SK-N-SH treated with all-trans-retinoic acid at 6 μM for 48 hours (cell line): ENCODE data around the gene NPAS3.

Experiments
- ATAC-seq: fragments of 200-7000 bp; cut with Tn5 transposase; 3 replicates; pipeline ENCODE4 v1.9.1; 2020; ENCODE audit warnings: mild to moderate bottlenecking, moderate library complexity
- ARNTL ChIP-seq: fragments of 450-650 bp; formaldehyde crosslinking; IDR thresholded peaks from 2 replicates; pipeline ENCODE4 v1.5.0; 2020; ENCODE audit warnings: low read depth, mild to moderate bottlenecking, moderate library complexity, borderline replicate concordance
- BACH2 ChIP-seq: fragments of 250-450 bp; sonication (Bioruptor Pico); IDR thresholded peaks from 2 replicates; pipeline ENCODE4 v1.9.0; 2021; ENCODE audit warnings: mild to moderate bottlenecking, borderline replicate concordance
- CSDC2 ChIP-seq: fragments of 250-450 bp; sonication (Bioruptor Pico); IDR thresholded peaks from 2 replicates; pipeline ENCODE4 v1.5.0; 2020; ENCODE audit warnings: mild to moderate bottlenecking, moderate library complexity
- ESRRG ChIP-seq: fragments of 250-450 bp; sonication (Bioruptor Pico); IDR thresholded peaks from 2 replicates; pipeline ENCODE4 v1.6.1; 2021; ENCODE audit warnings: mild to moderate bottlenecking
- GLIS3 ChIP-seq: fragments of 250-450 bp; sonication (Bioruptor Pico); IDR thresholded peaks from 2 replicates; pipeline ENCODE4 v1.5.0; 2020; ENCODE audit warnings: mild to moderate bottlenecking, moderate library complexity
- ISL1 ChIP-seq: fragments of 250-450 bp; sonication (Bioruptor Pico); IDR thresholded peaks from 2 replicates; pipeline ENCODE4 v2.1.2; 2022; ENCODE audit warnings: mild to moderate bottlenecking, moderate library complexity
- OSR1 ChIP-seq: fragments of 250-450 bp; sonication (Bioruptor Pico); IDR thresholded peaks from 2 replicates; pipeline ENCODE4 v1.8.0; 2022; ENCODE audit warnings: moderate library complexity, mild to moderate bottlenecking, inconsistent platforms
- PPARA ChIP-seq: fragments of 250-450 bp; sonication (Bioruptor Pico); IDR thresholded peaks from 2 replicates; pipeline ENCODE4 v1.5.0; 2020; ENCODE audit warnings: mild to moderate bottlenecking, borderline replicate concordance
- RARB ChIP-seq: fragments of 250-450 bp; sonication (Bioruptor Pico); IDR thresholded peaks from 2 replicates; pipeline ENCODE4 v1.8.0; 2021; ENCODE audit warnings: mild to moderate bottlenecking, moderate library complexity
- SNAI2 ChIP-seq: fragments of 250-450 bp; sonication (Bioruptor Pico); IDR thresholded peaks from 2 replicates; pipeline ENCODE4 v1.5.0; 2020; ENCODE audit warnings: mild to moderate bottlenecking, moderate library complexity
- TCF4 ChIP-seq: fragments of 250-450 bp; sonication (Bioruptor Pico); IDR thresholded peaks from 2 replicates; pipeline ENCODE4 v1.8.0; 2021; ENCODE audit warnings: mild to moderate bottlenecking, moderate library complexity, borderline replicate concordance
- TOX ChIP-seq: fragments of 250-450 bp; sonication (Bioruptor Pico); IDR thresholded peaks from 2 replicates; pipeline ENCODE4 v1.8.0; 2021; ENCODE audit warnings: mild to moderate bottlenecking, moderate library complexity, borderline replicate concordance
- TSHZ2 ChIP-seq: fragments of 250-450 bp; sonication (Bioruptor Pico); IDR thresholded peaks from 2 replicates; pipeline ENCODE4 v1.5.0; 2020; ENCODE audit warnings: mild to moderate bottlenecking, moderate library complexity
- ZC3H10 ChIP-seq: fragments of 250-450 bp; sonication (Bioruptor Pico); IDR thresholded peaks from 2 replicates; pipeline ENCODE4 v1.5.1; 2021; ENCODE audit warnings: mild to moderate bottlenecking, moderate library complexity
- ZFP3 ChIP-seq: fragments of 250-450 bp; sonication (Bioruptor Pico); IDR thresholded peaks from 2 replicates; pipeline ENCODE4 v1.5.0; 2020; ENCODE audit warnings: mild to moderate bottlenecking, moderate library complexity
- ZFP30 ChIP-seq: fragments of 450-650 bp; formaldehyde crosslinking; IDR thresholded peaks from 2 replicates; pipeline ENCODE4 v1.5.0; 2022; ENCODE audit warnings: mild to moderate bottlenecking, moderate library complexity
- ZNF565 ChIP-seq: fragments of 450-650 bp; formaldehyde crosslinking; conservative IDR thresholded peaks from 2 replicates; pipeline ENCODE4 v1.5.0; 2020; ENCODE audit warnings: low read depth, mild to moderate bottlenecking, moderate library complexity
- ZNF70 ChIP-seq: fragments of 450-650 bp; formaldehyde crosslinking; IDR thresholded peaks from 2 replicates; pipeline ENCODE4 v1.5.0; 2020; ENCODE audit warnings: mild to moderate bottlenecking, moderate library complexity
- ZNF8 ChIP-seq: fragments of 450-650 bp; formaldehyde crosslinking; IDR thresholded peaks from 2 replicates; pipeline ENCODE4 v1.5.0; 2020; ENCODE audit warnings: mild to moderate bottlenecking, moderate library complexity
- TF ChIP-seq, protein P1 (sequence below): fragments of 250-450 bp; sonication (Bioruptor Pico); IDR thresholded peaks from 2 replicates; pipeline ENCODE4 v1.5.1; 2021; ENCODE audit warnings: mild to moderate bottlenecking, moderate library complexity
- TF ChIP-seq, protein P2 (sequence below): fragments of 250-450 bp; sonication (Bioruptor Pico); IDR thresholded peaks from 2 replicates; pipeline ENCODE4 v1.8.0; 2020; ENCODE audit warnings: mild to moderate bottlenecking, moderate library complexity, borderline replicate concordance
- TF ChIP-seq, protein P3 (sequence below): fragments of 250-450 bp; sonication (Bioruptor Pico); IDR thresholded peaks from 2 replicates; pipeline ENCODE4 v1.8.0; 2021; ENCODE audit warnings: low read depth, mild to moderate bottlenecking, moderate library complexity, borderline replicate concordance

Gene NPAS3

DNA sequence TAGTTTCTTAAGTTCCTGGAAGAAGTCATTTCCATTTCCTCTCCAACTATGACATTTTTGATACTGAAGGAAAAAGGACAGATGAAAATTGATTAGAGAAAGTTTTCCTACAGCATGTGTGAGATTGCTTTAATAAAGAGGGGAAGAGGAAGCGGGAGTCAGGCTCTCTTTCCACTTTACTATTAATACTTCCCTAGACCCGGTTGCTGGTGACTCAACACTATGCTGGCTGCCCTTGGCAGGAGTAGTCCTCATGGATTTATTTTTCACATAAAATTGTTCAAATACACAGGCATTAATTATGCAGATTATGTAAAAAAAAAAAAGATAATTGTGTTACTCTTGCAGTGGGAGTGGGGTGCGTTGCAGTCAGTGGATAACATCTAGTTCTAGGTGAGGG, 718.8 kb downstream of the NPAS3 start:
- peak; percentile 83 for ATAC-seq
- TF ChIP-seq BACH2 (CRISPR knock-in tag) (no peak), PPARA (CRISPR knock-in tag) (no peak), ISL1 (no peak), RARB (CRISPR knock-in tag) (no peak), ARNTL (CRISPR knock-in tag) (no peak), ZFP3 (CRISPR knock-in tag) (no peak), ZFP30 (no peak), GLIS3 (CRISPR knock-in tag) (no peak), ZC3H10 (CRISPR knock-in tag) (no peak), SNAI2 (CRISPR knock-in tag) (no peak), TSHZ2 (no peak), ZNF565 (CRISPR knock-in tag) (no peak), CSDC2 (no peak), TCF4 (CRISPR knock-in tag) (no peak), ZNF8 (CRISPR knock-in tag) (no peak), ZNF70 (CRISPR knock-in tag) (no peak)
- TF ChIP-seq, protein P1, sequence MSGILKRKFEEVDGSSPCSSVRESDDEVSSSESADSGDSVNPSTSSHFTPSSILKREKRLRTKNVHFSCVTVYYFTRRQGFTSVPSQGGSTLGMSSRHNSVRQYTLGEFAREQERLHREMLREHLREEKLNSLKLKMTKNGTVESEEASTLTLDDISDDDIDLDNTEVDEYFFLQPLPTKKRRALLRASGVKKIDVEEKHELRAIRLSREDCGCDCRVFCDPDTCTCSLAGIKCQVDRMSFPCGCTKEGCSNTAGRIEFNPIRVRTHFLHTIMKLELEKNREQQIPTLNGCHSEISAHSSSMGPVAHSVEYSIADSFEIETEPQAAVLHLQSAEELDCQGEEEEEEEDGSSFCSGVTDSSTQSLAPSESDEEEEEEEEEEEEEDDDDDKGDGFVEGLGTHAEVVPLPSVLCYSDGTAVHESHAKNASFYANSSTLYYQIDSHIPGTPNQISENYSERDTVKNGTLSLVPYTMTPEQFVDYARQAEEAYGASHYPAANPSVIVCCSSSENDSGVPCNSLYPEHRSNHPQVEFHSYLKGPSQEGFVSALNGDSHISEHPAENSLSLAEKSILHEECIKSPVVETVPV = no peak
- TF ChIP-seq, protein P2, sequence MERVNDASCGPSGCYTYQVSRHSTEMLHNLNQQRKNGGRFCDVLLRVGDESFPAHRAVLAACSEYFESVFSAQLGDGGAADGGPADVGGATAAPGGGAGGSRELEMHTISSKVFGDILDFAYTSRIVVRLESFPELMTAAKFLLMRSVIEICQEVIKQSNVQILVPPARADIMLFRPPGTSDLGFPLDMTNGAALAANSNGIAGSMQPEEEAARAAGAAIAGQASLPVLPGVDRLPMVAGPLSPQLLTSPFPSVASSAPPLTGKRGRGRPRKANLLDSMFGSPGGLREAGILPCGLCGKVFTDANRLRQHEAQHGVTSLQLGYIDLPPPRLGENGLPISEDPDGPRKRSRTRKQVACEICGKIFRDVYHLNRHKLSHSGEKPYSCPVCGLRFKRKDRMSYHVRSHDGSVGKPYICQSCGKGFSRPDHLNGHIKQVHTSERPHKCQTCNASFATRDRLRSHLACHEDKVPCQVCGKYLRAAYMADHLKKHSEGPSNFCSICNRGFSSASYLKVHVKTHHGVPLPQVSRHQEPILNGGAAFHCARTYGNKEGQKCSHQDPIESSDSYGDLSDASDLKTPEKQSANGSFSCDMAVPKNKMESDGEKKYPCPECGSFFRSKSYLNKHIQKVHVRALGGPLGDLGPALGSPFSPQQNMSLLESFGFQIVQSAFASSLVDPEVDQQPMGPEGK (CRISPR knock-in tag) = no peak
- TF ChIP-seq, all 23 proteins: peak for 0

- TF ChIP-seq ZC3H10 (CRISPR knock-in tag) (no peak), ISL1 (no peak), ZNF70 (CRISPR knock-in tag) (no peak), TCF4 (CRISPR knock-in tag) (no peak), ESRRG (CRISPR knock-in tag) (no peak), PPARA (CRISPR knock-in tag) (no peak), ZNF8 (CRISPR knock-in tag) (no peak), OSR1 (CRISPR knock-in tag) (no peak), TOX (CRISPR knock-in tag) (no peak), TSHZ2 (no peak)
- TF ChIP-seq, protein P2 (CRISPR knock-in tag) = no peak
- TF ChIP-seq, protein P3, sequence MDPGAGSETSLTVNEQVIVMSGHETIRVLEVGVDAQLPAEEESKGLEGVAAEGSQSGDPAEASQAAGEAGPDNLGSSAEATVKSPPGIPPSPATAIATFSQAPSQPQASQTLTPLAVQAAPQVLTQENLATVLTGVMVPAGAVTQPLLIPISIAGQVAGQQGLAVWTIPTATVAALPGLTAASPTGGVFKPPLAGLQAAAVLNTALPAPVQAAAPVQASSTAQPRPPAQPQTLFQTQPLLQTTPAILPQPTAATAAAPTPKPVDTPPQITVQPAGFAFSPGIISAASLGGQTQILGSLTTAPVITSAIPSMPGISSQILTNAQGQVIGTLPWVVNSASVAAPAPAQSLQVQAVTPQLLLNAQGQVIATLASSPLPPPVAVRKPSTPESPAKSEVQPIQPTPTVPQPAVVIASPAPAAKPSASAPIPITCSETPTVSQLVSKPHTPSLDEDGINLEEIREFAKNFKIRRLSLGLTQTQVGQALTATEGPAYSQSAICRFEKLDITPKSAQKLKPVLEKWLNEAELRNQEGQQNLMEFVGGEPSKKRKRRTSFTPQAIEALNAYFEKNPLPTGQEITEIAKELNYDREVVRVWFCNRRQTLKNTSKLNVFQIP (CRISPR knock-in tag) = no peak
- no peak for ATAC-seq
Measured at GRCh38 chr14:33660248-33660647, 721.6 kb downstream of the NPAS3 start.
